HepG2 (cell line): ENCODE data around the gene PPP2R2D. TPM values are rescaled to one million over a fixed set of nuclear protein-coding genes. Genes with fewer than 3 reads are reported as not detected.

Source experiments
- AKAP8 ChIP-seq: sonication (generic); formaldehyde crosslinking; IDR thresholded peaks from 2 replicates; pipeline ENCODE4 v1.5.1; 2020; ENCODE audit warnings: mild to moderate bottlenecking, missing genetic modification reagents
- CHCHD3 ChIP-seq: sonication (generic); formaldehyde crosslinking; IDR thresholded peaks from 2 replicates; pipeline ENCODE4 v1.8.0; 2022; ENCODE audit warnings: mild to moderate bottlenecking, missing genetic modification reagents, moderate library complexity
- GATAD2A ChIP-seq: IDR thresholded peaks from 2 replicates; pipeline ENCODE4 v1.6.1; 2016
- KMT2B ChIP-seq: IDR thresholded peaks from 2 replicates; pipeline ENCODE4 v1.6.1; 2016; ENCODE audit warnings: missing genetic modification reagents, missing compliant biosample characterization
- MED8 ChIP-seq: sonication (generic); formaldehyde crosslinking; IDR thresholded peaks from 2 replicates; pipeline ENCODE4 v1.8.1; 2023; ENCODE audit warnings: mild to moderate bottlenecking, missing genetic modification reagents; ENCODE audit not compliant: insufficient replicate concordance
- REXO4 ChIP-seq: sonication (generic); formaldehyde crosslinking; IDR thresholded peaks from 2 replicates; pipeline ENCODE4 v1.8.0; 2022; ENCODE audit warnings: missing genetic modification reagents, mild to moderate bottlenecking, borderline replicate concordance
- SKI ChIP-seq: fragments of 450-650 bp; IDR thresholded peaks from one replicate; pipeline ENCODE4 v1.6.1; 2018; ENCODE audit warnings: mild to moderate bottlenecking; ENCODE audit not compliant: partially characterized antibody
- SP140L ChIP-seq: sonication (generic); formaldehyde crosslinking; IDR thresholded peaks from 2 replicates; pipeline ENCODE4 v1.4.0; 2020; ENCODE audit warnings: missing genetic modification reagents, borderline replicate concordance
- TARDBP ChIP-seq: sonication (generic); formaldehyde crosslinking; IDR thresholded peaks from 2 replicates; pipeline ENCODE4 v1.8.0; 2022; ENCODE audit warnings: mild to moderate bottlenecking, missing genetic modification reagents
- TBP ChIP-seq: sonication (generic); formaldehyde crosslinking; IDR thresholded peaks from 2 replicates; pipeline ENCODE4 v1.5.0; 2020; ENCODE audit warnings: missing genetic modification reagents
- U2AF2 ChIP-seq: fragments of 200-400 bp; formaldehyde crosslinking; IDR thresholded peaks from 2 replicates; pipeline ENCODE4 v1.6.1; 2017; ENCODE audit warnings: low read depth, mild to moderate bottlenecking, low read length
- ZC3H13 ChIP-seq: sonication (generic); formaldehyde crosslinking; IDR thresholded peaks from 2 replicates; pipeline ENCODE4 v1.8.1; 2023; ENCODE audit warnings: mild to moderate bottlenecking, missing genetic modification reagents, moderate library complexity
- ZFP41 ChIP-seq: sonication (generic); formaldehyde crosslinking; IDR thresholded peaks from 2 replicates; pipeline ENCODE4 v1.4.0; 2020; ENCODE audit warnings: mild to moderate bottlenecking, missing genetic modification reagents, borderline replicate concordance
- ZKSCAN5 ChIP-seq: sonication (generic); formaldehyde crosslinking; IDR thresholded peaks from 2 replicates; pipeline ENCODE4 v1.5.1; 2020; ENCODE audit warnings: mild to moderate bottlenecking, missing genetic modification reagents
- ZNF121 ChIP-seq: sonication (generic); formaldehyde crosslinking; IDR thresholded peaks from 2 replicates; pipeline ENCODE4 v1.5.0; 2020; ENCODE audit warnings: mild to moderate bottlenecking, missing genetic modification reagents
- ZNF232 ChIP-seq: sonication (generic); formaldehyde crosslinking; IDR thresholded peaks from 2 replicates; pipeline ENCODE4 v1.4.0; 2020; ENCODE audit warnings: missing genetic modification reagents, borderline replicate concordance
- ZNF256 ChIP-seq: sonication (generic); formaldehyde crosslinking; conservative IDR thresholded peaks from 2 replicates; pipeline ENCODE4 v1.4.0; 2020; ENCODE audit warnings: missing genetic modification reagents
- ZNF275 ChIP-seq: sonication (generic); formaldehyde crosslinking; IDR thresholded peaks from 2 replicates; pipeline ENCODE4 v1.8.0; 2022; ENCODE audit warnings: missing genetic modification reagents, mild to moderate bottlenecking, inconsistent platforms, borderline replicate concordance
- ZNF740 ChIP-seq: sonication (generic); formaldehyde crosslinking; IDR thresholded peaks from 2 replicates; pipeline ENCODE4 v1.4.0; 2020; ENCODE audit warnings: missing genetic modification reagents
- ZNF749 ChIP-seq: sonication (generic); formaldehyde crosslinking; IDR thresholded peaks from 2 replicates; pipeline ENCODE4 v1.8.0; 2022; ENCODE audit warnings: mild to moderate bottlenecking, missing genetic modification reagents, moderate library complexity, borderline replicate concordance
- ZSCAN20 ChIP-seq: sonication (generic); formaldehyde crosslinking; IDR thresholded peaks from 2 replicates; pipeline ENCODE4 v1.4.0; 2020; ENCODE audit warnings: missing genetic modification reagents, mild to moderate bottlenecking, borderline replicate concordance
- ZSCAN25 ChIP-seq: sonication (generic); formaldehyde crosslinking; IDR thresholded peaks from 2 replicates; pipeline ENCODE4 v1.8.0; 2022; ENCODE audit warnings: mild to moderate bottlenecking, missing genetic modification reagents
- polyA plus RNA-seq, 8 experiments: library from polyadenylated mRNA; depleted of rRNA in 3 of 8; stranded (reverse) in 7 of 8; unstranded in 1 of 8; fragments of >200 nt; fragmentation: Illumina TruSeq in 4 of 8; extraction: Trizol in 4 of 8; gene quantifications; 2 replicates each; pipeline versions ENCODE4 v1.2.1 to v1.2.3, GENCODE V29; 2011 to 2016; ENCODE audit warnings: low read depth in 4 of 8, missing spikeins in 1 of 8, mixed read lengths in 1 of 8; ENCODE audit not compliant: insufficient read depth in 1 of 8
- total RNA-seq, 5 experiments: library from RNA; depleted of rRNA; stranded (reverse); fragments of >200 nt; fragmentation: Illumina TruSeq; extraction: Trizol; gene quantifications; 2 replicates each; pipeline ENCODE4 v1.2.3, GENCODE V29; 2016; ENCODE audit warnings: low read depth in 1 of 5
- TF ChIP-seq, protein P1 (sequence below): sonication (generic); formaldehyde crosslinking; IDR thresholded peaks from 2 replicates; pipeline ENCODE4 v1.5.0; 2020; ENCODE audit warnings: missing genetic modification reagents
- TF ChIP-seq, protein P2 (sequence below): sonication (generic); formaldehyde crosslinking; IDR thresholded peaks from 2 replicates; pipeline ENCODE4 v1.4.0; 2020; ENCODE audit warnings: missing genetic modification reagents, mild to moderate bottlenecking, borderline replicate concordance

PPP2R2D gene
- total and polyA plus RNA-seq, 2 of the 13 experiments (the other 11 are each of a cell fraction or from before 2014, with no cell fraction given): 32.7 to 33.2 TPM

DNA sequence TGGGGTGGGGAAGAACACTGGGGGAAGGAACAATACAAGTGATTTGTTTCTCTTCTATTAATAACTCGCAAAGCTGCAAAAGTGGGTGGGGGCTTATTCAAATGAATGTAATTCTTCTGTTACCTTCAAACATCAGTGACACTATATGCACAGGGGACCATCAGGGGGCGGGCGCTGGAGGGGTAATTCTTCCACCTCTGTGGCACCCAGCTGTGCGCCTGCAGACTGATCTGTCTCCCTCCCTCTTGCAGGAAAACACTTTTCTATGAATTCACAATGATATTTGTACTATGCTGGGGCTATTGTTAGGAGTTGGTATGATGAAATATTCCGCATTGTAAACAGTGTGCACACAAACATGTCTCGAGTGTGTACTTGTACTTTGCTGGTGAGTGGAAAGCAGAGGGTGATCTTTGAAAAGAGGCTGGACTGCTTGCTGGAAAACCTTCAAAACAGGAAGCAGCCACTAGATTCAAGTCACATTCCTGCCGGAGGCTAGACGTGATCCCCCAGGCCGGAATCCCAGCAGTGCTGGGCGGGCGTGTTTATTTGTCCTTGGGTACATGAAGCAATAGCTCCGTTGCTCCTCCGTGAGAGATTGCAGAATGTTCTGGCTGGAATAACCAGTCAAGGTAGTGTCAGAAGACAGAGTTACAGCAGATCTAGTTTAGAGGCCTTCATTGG, 96.7 kb downstream of the PPP2R2D start (continued):
- TF ChIP-seq ZC3H13 (CRISPR knock-in tag): no peak
- TF ChIP-seq ZNF275: no peak
- TF ChIP-seq CHCHD3 (CRISPR knock-in tag): no peak
- no peak; the same call in none of the 2 replicates for TF ChIP-seq TARDBP (CRISPR knock-in tag)
- no peak for TF ChIP-seq ZNF740 (CRISPR knock-in tag)
- TF ChIP-seq ZNF232: peak; percentile 79
- peak; percentile 72 for TF ChIP-seq SKI
- TF ChIP-seq ZFP41 (CRISPR knock-in tag): peak; percentile 51; the same call in 1 of the 2 replicates
- TF ChIP-seq ZNF749 (CRISPR knock-in tag): no peak
- 0 out of 2 replicates have a peak, but pooled peaks have one; percentile 36 for TF ChIP-seq SP140L (CRISPR knock-in tag)
- no peak for TF ChIP-seq U2AF2
- TF ChIP-seq, protein P1, sequence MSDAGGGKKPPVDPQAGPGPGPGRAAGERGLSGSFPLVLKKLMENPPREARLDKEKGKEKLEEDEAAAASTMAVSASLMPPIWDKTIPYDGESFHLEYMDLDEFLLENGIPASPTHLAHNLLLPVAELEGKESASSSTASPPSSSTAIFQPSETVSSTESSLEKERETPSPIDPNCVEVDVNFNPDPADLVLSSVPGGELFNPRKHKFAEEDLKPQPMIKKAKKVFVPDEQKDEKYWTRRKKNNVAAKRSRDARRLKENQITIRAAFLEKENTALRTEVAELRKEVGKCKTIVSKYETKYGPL (CRISPR knock-in tag): 0 out of 2 replicates have a peak, but pooled peaks have one; percentile 20
- no peak for TF ChIP-seq TBP (CRISPR knock-in tag)
- no peak; the same call in 1 of the 2 replicates for TF ChIP-seq AKAP8
- TF ChIP-seq GATAD2A: peak; percentile 95
- TF ChIP-seq KMT2B: no peak
- no peak for TF ChIP-seq ZSCAN20 (CRISPR knock-in tag)
- peak; percentile 40 for TF ChIP-seq MED8
- TF ChIP-seq ZSCAN25 (CRISPR knock-in tag): peak; percentile 68; the same call in 1 of the 2 replicates
- TF ChIP-seq REXO4 (CRISPR knock-in tag): no peak
- no peak for TF ChIP-seq ZKSCAN5 (CRISPR knock-in tag)
- TF ChIP-seq ZNF256 (CRISPR knock-in tag): no peak
- TF ChIP-seq, protein P2, sequence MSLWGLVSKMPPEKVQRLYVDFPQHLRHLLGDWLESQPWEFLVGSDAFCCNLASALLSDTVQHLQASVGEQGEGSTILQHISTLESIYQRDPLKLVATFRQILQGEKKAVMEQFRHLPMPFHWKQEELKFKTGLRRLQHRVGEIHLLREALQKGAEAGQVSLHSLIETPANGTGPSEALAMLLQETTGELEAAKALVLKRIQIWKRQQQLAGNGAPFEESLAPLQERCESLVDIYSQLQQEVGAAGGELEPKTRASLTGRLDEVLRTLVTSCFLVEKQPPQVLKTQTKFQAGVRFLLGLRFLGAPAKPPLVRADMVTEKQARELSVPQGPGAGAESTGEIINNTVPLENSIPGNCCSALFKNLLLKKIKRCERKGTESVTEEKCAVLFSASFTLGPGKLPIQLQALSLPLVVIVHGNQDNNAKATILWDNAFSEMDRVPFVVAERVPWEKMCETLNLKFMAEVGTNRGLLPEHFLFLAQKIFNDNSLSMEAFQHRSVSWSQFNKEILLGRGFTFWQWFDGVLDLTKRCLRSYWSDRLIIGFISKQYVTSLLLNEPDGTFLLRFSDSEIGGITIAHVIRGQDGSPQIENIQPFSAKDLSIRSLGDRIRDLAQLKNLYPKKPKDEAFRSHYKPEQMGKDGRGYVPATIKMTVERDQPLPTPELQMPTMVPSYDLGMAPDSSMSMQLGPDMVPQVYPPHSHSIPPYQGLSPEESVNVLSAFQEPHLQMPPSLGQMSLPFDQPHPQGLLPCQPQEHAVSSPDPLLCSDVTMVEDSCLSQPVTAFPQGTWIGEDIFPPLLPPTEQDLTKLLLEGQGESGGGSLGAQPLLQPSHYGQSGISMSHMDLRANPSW (CRISPR knock-in tag): peak; percentile 88
- no peak for TF ChIP-seq ZNF121 (CRISPR knock-in tag)
